Measurements from ENCODE around the gene S100PBP.
"Not testable (repeated sequence)": the region's sequence is repeated elsewhere in the genome, so short reads cannot be mapped to it uniquely, and the experiment has no call there.

Gene S100PBP

GRCh38 chr1:32901823-32902534 is 84.5 kb downstream of the S100PBP start:
- DNase-seq, result no peak

GRCh38 chr1:32902535-32902920 is 85.1 kb downstream of the S100PBP start:
- no peak for DNase-seq

- no peak for DNase-seq
These were observed 86.7 kb downstream of the S100PBP start for GRCh38 chr1:32903991-32904785.

GRCh38 chr1:32904797-32905196 is 87.3 kb downstream of the S100PBP start:
- no peak for DNase-seq

GRCh38 chr1:32905588-32905987 is 88.1 kb downstream of the S100PBP start:
- DNase-seq, result not testable (repeated sequence)

GRCh38 chr1:32906654-32907053 is 89.2 kb downstream of the S100PBP start:
- no peak for DNase-seq

GRCh38 chr1:32907435-32907834 is 90.0 kb downstream of the S100PBP start:
- DNase-seq, result no peak
